HG02973 (cell line): ENCODE measurements around the gene FLOT2.
A peak's percentile ranks its signal among the peaks of the same experiment; 100 is the strongest.
"Not testable (repeated sequence)": the region's sequence is repeated elsewhere in the genome, so short reads cannot be mapped to it uniquely, and the experiment has no call there.

Source experiments
- ATAC-seq: cut with Tn5 transposase; IDR thresholded peaks from one replicate; pipeline ENCODE4 v1.9.1; 2021; ENCODE audit warnings: moderate library complexity; ENCODE audit not compliant: unreplicated experiment

Gene FLOT2

GRCh38 chr17:28848667-28849066 is 48.9 kb downstream of the FLOT2 start:
- not testable (repeated sequence) for ATAC-seq

- ATAC-seq, result not testable (repeated sequence)
Observed at GRCh38 chr17:28846699-28847098, 50.8 kb downstream of the FLOT2 start.

- ATAC-seq, result no peak
Observed at GRCh38 chr17:28846231-28846630, 51.3 kb downstream of the FLOT2 start.

GRCh38 chr17:28843816-28844148 is 53.8 kb downstream of the FLOT2 start:
- ATAC-seq, result no peak

GRCh38 chr17:28842282-28843012 is 55.1 kb downstream of the FLOT2 start, which contains the start of gene FAM222B:
Gene FAM222B, minus strand, starts transcription at chr17:28842790. Its CDS starts 76,123 bp downstream, at chr17:28766667.
- ATAC-seq, result peak; percentile 73

GRCh38 chr17:28841901-28842281 is 55.6 kb downstream of the FLOT2 start:
- ATAC-seq, result peak; percentile 21

- no peak for ATAC-seq
Observed at GRCh38 chr17:28839221-28839620, 58.3 kb downstream of the FLOT2 start.

- ATAC-seq, result not testable (repeated sequence)
Observed at GRCh38 chr17:28836541-28836940, 61.0 kb downstream of the FLOT2 start.

GRCh38 chr17:28834420-28834819 is 63.1 kb downstream of the FLOT2 start:
- no peak for ATAC-seq
